PC-3 (cell line): ENCODE data around the gene TERF2IP. TPM values are rescaled to one million over a fixed set of nuclear protein-coding genes. Genes with fewer than 3 reads are reported as not detected.
A peak's percentile ranks its signal among the peaks of the same experiment; 100 is the strongest.

Experiments used
- ATAC-seq: fragments of 200-7000 bp; cut with Tn5 transposase; 2 replicates; pipeline ENCODE4 v1.9.1; 2020; ENCODE audit warnings: mild to moderate bottlenecking, moderate library complexity
- BruUV-seq: library from RNA; stranded (reverse); fragments of 400-500 nt; replicated peaks from 2 replicates; lab custom pipeline; 2021; lab: Mats Ljungman, UMichigan
- CTCF ChIA-PET: fragments of 300-600 bp; sonication (Branson Sonifier 250); formaldehyde crosslinking; loops from one replicate; lab custom pipeline; 2022; ENCODE audit warnings: antibody characterized with exemption; lab: Charles Lee
- POLR2A ChIA-PET: fragments of 300-600 bp; sonication (Branson Sonifier 250); formaldehyde crosslinking; loops from one replicate; lab custom pipeline; 2022; ENCODE audit warnings: antibody characterized with exemption; ENCODE audit not compliant: unreplicated experiment; lab: Charles Lee
- DNase-seq: peaks from one replicate; pipeline ENCODE4 v3.0.0-alpha.2; 2015
- H2AFZ ChIP-seq: fragments of 300-600 bp; sonication (generic); 2 replicates; pipeline ENCODE4 v1.6.0; 2016; ENCODE audit warnings: antibody characterized with exemption, low read length
- H3F3A ChIP-seq: fragments of 300-600 bp; sonication (generic); one replicate; pipeline ENCODE4 v1.6.0; 2017; ENCODE audit warnings: antibody characterized with exemption, low read length, control low read depth, mild to moderate bottlenecking; ENCODE audit not compliant: unreplicated experiment
- H3K27ac ChIP-seq: fragments of 300-600 bp; sonication (generic); 2 replicates; pipeline ENCODE4 v1.5.1; 2016; ENCODE audit warnings: mild to moderate bottlenecking, low read length
- H3K27me3 ChIP-seq: fragments of 300-600 bp; sonication (generic); 2 replicates; pipeline ENCODE4 v1.6.1; 2016; ENCODE audit warnings: low read length, mixed read lengths
- H3K36me3 ChIP-seq: fragments of 300-600 bp; sonication (generic); 2 replicates; pipeline ENCODE4 v1.6.1; 2016; ENCODE audit warnings: low read depth, mixed run types, low read length, mixed read lengths
- H3K4me1 ChIP-seq: fragments of 300-600 bp; sonication (generic); 2 replicates; pipeline ENCODE4 v1.5.1; 2016; ENCODE audit warnings: low read length; ENCODE audit not compliant: insufficient read depth
- H3K4me2 ChIP-seq: fragments of 300-600 bp; sonication (generic); 2 replicates; pipeline ENCODE4 v1.6.0; 2016; ENCODE audit warnings: low read length
- H3K4me3 ChIP-seq: fragments of 300-600 bp; sonication (generic); 2 replicates; pipeline ENCODE4 v1.5.1; 2016; ENCODE audit warnings: mild to moderate bottlenecking, low read length, mixed read lengths
- H3K79me2 ChIP-seq: fragments of 300-600 bp; sonication (generic); 2 replicates; pipeline ENCODE4 v1.6.1; 2017; ENCODE audit warnings: low read length, mixed read lengths
- H3K9ac ChIP-seq: fragments of 300-600 bp; sonication (generic); 2 replicates; pipeline ENCODE4 v1.6.0; 2016; ENCODE audit warnings: mild to moderate bottlenecking, low read length
- H3K9me2 ChIP-seq: fragments of 300-600 bp; sonication (generic); replicated peaks from 2 replicates; pipeline ENCODE4 v1.6.1; 2016; ENCODE audit warnings: mixed run types, low read length, mixed read lengths
- H3K9me3 ChIP-seq: fragments of 300-600 bp; sonication (generic); 2 replicates; pipeline ENCODE4 v1.6.1; 2016; ENCODE audit warnings: low read length, mixed read lengths
- H4K20me1 ChIP-seq: fragments of 300-600 bp; sonication (generic); 2 replicates; pipeline ENCODE4 v1.6.1; 2016; ENCODE audit warnings: low read length, mixed read lengths
- EZH2 ChIP-seq: fragments of 300-600 bp; sonication (generic); IDR thresholded peaks from one replicate; pipeline ENCODE4 v1.6.1; 2017; ENCODE audit warnings: antibody characterized with exemption, mild to moderate bottlenecking, low read length; ENCODE audit not compliant: unreplicated experiment
- EZH2phosphoT487 ChIP-seq: fragments of 300-600 bp; sonication (generic); IDR thresholded peaks from 2 replicates; pipeline ENCODE4 v1.6.1; 2018; ENCODE audit warnings: mild to moderate bottlenecking, antibody characterized with exemption, low read length, borderline replicate concordance
- intact Hi-C: fragments of 100-400 bp; cut with micrococcal nuclease; formaldehyde crosslinking; loops from 2 replicates; pipeline ENCODE4 v1.9.0; 2023
- total RNA-seq: library from RNA; depleted of rRNA; stranded (reverse); fragments of >200 nt; gene quantifications from 2 replicates; pipeline ENCODE4 v1.2.3, GENCODE V29; 2014
- TF ChIP-seq, protein P1 (sequence below): fragments of 300-600 bp; sonication (generic); conservative IDR thresholded peaks from 2 replicates; pipeline ENCODE4 v1.5.1; 2017; ENCODE audit warnings: antibody characterized with exemption, low read depth, mild to moderate bottlenecking, low read length

Gene TERF2IP
- total RNA-seq, 1 experiment from 2014 or later: 25.7 TPM

DNA sequence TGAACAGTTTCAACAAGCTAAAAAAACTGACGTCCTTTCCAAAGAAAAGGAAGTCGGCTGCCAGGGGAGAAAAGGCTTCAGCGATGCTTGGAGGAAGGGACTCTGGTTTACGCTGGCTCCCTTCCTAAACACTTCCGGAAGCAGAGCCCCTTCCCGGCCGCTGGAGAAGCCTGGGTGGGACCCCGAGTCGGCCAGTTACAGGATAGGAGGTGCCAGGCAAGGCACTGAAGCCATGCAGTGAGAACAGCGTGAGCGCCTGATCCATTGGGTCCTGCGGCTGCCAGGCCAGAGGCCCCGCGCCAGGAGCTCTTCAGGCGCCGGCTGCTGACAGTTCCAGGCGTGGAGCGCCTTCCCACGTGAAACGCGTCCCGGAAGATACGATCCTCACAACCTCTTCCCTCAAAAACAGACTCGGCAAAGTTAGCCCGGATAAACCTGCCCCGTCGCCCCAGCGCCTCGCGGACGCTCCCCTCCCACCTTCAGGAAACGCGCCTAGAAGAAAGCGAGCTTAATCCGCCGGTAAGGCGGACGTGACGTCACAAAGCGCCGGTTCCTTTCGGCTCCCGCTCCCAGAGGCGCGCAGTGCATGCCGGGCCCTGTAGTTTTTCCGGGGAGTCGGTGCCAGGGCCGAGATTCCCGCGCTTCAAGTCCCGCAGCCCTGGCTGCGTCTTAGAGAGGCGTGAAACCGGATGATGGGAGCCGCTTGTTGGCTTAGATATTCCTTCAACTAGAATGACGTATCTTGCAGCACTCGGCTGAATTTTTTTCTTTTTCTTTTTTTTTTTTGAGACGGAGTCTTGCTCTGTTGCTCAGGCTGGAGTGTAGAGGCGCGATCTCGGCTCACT lies 24.6 kb upstream of the TERF2IP start, which contains the start of gene ADAT1:
ADAT1 (minus strand) TSS at position 521 of the 845 bp plus-strand sequence. CDS start 2,482 bp downstream, outside the sequence.
- H2AFZ ChIP-seq: peak within 1 kb of the TSS; percentile 83
- intact Hi-C loops: loop anchor here (2.0 to 5.0 kb wide), 3 partner anchors 24 to 161 kb away; partner anchors contain the start of genes KARS1, TERF2IP, TMEM170A and TMEM231

GRCh38 chr16:75624921-75625334 lies 22.6 kb upstream of the TERF2IP start:
- H3K9ac ChIP-seq: no peak overlapping the region
- H3K27me3 ChIP-seq: no peaks in the 10 kb centered on the region
- H3K4me2 ChIP-seq: no peak overlapping the region
- H4K20me1 ChIP-seq: no peaks in the 10 kb centered on the region
- H3K27ac ChIP-seq: no peak overlapping the region
- peaks cover 11% of the 10 kb centered on the region; the same call in 1 of the 2 replicates for H3K4me1 ChIP-seq
- H3K4me3 ChIP-seq: no peak overlapping the region
- TF ChIP-seq EZH2: no peak
- TF ChIP-seq, protein P1, sequence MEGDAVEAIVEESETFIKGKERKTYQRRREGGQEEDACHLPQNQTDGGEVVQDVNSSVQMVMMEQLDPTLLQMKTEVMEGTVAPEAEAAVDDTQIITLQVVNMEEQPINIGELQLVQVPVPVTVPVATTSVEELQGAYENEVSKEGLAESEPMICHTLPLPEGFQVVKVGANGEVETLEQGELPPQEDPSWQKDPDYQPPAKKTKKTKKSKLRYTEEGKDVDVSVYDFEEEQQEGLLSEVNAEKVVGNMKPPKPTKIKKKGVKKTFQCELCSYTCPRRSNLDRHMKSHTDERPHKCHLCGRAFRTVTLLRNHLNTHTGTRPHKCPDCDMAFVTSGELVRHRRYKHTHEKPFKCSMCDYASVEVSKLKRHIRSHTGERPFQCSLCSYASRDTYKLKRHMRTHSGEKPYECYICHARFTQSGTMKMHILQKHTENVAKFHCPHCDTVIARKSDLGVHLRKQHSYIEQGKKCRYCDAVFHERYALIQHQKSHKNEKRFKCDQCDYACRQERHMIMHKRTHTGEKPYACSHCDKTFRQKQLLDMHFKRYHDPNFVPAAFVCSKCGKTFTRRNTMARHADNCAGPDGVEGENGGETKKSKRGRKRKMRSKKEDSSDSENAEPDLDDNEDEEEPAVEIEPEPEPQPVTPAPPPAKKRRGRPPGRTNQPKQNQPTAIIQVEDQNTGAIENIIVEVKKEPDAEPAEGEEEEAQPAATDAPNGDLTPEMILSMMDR: no peak
- TF ChIP-seq EZH2phosphoT487: no peak
- ChIA-PET CTCF (no interaction called here), POLR2A (no interaction called here)
- DNase-seq: no peak
- no peaks in the 10 kb centered on the region for H3F3A ChIP-seq
- no peaks in the 10 kb centered on the region for H3K9me2 ChIP-seq
- BruUV-seq: no TSS peak
- H3K79me2 ChIP-seq: peaks cover 14% of the 10 kb centered on the region
- ATAC-seq: no peak
- intact Hi-C loops: loop anchor here (5.0 kb wide), 2 partner anchors 68 to 163 kb away; partner anchors contain the start of genes TMEM170A and TMEM231
- H2AFZ ChIP-seq: no peak overlapping the region
- no peaks in the 10 kb centered on the region for H3K9me3 ChIP-seq
- H3K36me3 ChIP-seq: peaks cover 33% of the 10 kb centered on the region

More for the DNA sequence above, 24.6 kb upstream of the TERF2IP start, which contains the start of gene ADAT1:
- Histone ChIP-seq H3K9me3 (no peaks in the 10 kb centered on the region), H3K4me3 (peak within 1 kb of the TSS; percentile 96), H3K36me3 (peaks cover 18% of the 10 kb centered on the region), H4K20me1 (no peaks in the 10 kb centered on the region), H3F3A (no peaks in the 10 kb centered on the region), H3K27ac (peak within 1 kb of the TSS; percentile 68), H3K4me1 (peaks cover 11% of the 10 kb centered on the region; the same call in 1 of the 2 replicates), H3K27me3 (no peaks in the 10 kb centered on the region), H3K4me2 (peak within 1 kb of the TSS; percentile 99), H3K79me2 (peaks cover 14% of the 10 kb centered on the region), H3K9ac (peak within 1 kb of the TSS; percentile 97), H3K9me2 (no peaks in the 10 kb centered on the region)
- ChIA-PET CTCF (no interaction called here), POLR2A (interaction anchor here (0.6 to 1.4 kb wide), 5 partner anchors 9 to 597 kb away, joined by 3 to 9 read pairs (median 6); partner anchors contain the start of genes KARS1 and TERF2IP)
- peak; percentile 96 for DNase-seq
- TSS peak; percentile 78 for BruUV-seq
- TF ChIP-seq, protein P1: no peak
- no peak for TF ChIP-seq EZH2
- TF ChIP-seq EZH2phosphoT487: no peak
- ATAC-seq: peak; percentile 94
